Measurements from ENCODE around the gene RGS11.
"Not testable (repeated sequence)": the region's sequence is repeated elsewhere in the genome, so short reads cannot be mapped to it uniquely, and the experiment has no call there.

Gene RGS11

DNA sequence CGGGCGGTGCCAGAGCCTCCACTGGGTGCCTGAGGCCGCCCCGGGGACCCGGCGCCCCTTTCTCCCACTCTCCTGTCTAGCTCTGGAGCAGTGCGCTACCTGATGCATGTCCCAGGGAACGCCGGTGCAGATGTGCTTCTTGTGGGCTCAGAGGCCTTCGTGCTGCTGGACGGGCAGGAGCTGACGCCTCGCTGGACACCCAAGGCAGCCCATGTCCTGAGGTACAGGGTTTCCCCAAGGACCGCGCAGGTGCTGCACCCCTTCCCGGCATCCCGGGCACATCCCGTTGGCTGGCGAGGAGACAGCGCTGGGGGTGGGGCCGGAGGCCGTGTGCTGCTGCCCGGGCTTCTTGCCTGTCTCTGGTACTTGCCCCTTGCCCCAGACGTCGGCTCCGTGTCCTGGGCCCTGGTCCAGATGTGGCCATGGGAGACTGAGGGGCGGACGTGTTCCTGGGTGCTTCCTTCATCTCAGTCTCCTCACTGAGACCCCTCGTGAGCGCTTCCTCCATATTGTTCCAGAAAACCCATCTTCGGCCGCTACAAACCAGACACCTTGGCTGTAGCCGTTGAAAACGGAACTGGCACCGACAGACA, 12.5 kb downstream of the RGS11 start:
- no peak for DNase-seq (ENCODE audit: low read depth, low spot score)

DNA sequence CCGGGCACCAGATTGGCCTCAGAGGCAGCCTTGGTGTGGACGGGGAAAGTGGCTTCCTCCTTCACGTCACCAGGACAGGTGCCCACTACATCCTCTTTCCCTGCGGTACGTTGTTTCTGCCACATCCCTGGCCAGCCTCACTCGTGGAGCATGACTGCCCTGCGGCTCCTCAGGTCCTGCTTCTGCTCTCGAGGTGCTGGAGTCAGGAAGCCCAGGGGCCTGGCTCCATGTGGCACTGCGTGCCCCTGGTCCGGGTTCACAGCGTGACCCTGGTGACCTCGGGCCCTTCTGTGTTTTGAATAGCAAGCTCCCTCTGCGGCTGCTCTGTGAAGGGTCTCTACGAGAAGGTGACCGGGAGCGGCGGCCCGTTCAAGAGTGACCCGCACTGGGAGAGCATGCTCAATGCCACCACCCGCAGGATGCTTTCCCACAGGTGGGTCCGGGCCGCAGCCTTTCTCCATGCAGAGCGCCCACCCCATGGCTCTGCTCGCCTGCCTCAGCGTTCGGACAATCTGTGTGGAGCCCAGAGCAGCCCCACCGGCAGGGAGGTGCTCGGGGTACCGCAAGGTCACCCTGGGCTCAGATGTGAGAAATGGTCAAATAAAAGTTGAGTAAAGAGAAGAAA, 13.5 kb downstream of the RGS11 start:
- no peak for DNase-seq (ENCODE audit: low read depth, low spot score)

DNA sequence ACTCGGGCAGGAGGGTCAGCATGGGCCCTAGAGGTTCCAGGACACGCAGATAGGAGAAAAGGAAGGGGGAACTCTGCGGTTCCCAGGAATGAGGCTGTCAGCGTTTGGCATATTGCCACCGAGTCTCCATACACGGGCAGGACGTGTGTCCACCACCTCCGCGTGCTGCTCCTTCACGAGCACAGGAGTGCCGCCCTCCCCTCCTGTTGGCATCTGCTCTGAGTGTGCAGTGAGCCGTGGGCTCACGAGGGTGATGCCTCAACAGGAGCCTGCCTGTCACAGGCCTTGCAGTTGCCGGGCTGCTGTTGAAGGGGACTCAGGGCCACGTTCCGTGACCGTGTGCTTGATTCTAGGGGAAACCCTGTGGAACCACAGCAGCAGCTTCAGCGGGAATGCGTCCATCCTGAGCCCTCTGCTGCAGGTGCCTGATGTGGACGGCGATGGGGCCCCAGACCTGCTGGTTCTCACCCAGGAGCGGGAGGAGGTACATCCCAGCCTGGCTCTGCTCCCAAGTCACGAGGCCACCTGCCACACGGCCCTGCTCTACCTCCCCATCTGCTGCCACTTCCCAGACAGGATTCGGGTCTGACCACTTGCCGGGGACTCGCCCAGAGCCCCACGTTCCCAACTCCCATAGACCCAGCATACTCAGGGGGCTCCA, 14.6 kb downstream of the RGS11 start:
- no peak for DNase-seq (ENCODE audit: low read depth, low spot score)

DNA sequence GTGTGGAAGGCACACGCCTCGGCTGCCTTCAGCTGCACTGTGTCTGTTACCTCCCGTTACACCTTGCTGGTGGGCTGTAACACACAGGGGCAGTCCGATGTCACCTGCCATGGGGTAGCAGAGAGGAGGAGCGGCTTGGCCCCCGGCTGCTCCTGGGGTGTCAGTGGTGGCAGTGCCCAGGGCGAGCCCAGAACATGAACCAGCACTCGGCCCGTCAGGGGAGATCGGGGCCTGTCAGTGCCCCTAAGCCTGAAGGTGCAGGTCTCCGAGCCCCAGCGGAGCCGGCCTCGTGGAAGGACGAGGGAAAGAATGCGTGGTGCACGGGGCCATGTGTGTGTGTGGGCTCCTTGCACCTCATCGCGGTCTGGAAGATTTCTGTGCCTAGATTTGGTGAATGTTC, 15.4 kb downstream of the RGS11 start:
- no peak for DNase-seq (ENCODE audit: low read depth, low spot score)

DNA sequence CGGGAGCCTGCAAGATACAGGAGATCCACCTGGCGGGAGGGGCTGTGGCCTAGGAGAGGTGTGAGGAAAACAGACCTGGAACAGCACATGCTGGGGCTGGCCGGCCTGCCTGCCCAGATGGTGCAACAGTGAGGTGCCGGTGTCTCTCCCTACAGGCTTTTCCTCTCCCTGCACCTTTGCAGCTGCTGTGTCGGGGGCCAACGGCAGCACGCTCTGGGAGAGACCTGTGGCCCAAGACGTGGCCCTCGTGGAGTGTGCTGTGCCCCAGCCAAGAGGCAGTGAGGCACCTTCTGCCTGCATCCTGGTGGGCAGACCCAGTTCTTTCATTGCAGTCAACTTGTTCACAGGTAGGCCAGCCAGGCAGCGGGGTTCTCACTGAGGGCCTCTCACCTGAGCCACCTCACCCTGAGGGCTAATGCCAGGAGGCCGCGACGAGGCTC, 15.9 kb downstream of the RGS11 start:
- no peak for DNase-seq (ENCODE audit: low read depth, low spot score)

DNA sequence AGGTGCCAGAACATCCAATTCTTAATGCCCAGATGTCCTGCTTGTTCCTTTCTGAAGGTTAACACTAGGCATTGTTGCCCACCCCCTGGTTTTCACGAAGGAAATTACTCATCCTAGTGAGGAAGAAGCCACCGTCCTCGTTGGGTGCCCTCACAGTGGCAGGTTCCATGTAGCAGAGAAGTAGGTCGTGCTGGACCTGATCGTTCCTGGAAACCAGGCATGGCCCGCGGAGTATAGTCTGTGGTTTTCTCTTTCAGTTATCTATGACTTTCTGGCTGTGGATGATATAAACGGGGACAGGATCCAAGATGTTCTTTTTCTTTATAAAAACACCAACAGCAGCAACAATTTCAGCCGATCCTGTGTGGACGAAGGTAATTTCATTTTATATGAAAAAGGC, 16.5 kb downstream of the RGS11 start:
- no peak for DNase-seq (ENCODE audit: low read depth, low spot score)

DNA sequence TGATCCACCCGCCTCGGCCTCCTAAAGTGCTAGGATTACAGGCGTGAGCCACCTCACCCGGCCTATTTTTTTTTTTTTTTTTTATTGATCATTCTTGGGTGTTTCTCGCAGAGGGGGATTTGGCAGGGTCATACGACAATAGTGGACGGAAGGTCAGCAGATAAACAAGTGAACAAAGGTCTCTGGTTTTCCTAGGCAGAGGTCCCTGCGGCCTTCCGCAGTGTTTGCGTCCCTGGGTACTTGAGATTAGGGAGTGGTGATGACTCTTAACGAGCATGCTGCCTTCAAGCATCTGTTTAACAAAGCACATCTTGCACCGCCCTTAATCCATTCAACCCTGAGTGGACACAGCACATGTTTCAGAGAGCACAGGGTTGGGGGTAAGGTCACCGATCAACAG, 17.7 kb downstream of the RGS11 start:
- not testable (repeated sequence) for DNase-seq (ENCODE audit: low read depth, low spot score)

DNA sequence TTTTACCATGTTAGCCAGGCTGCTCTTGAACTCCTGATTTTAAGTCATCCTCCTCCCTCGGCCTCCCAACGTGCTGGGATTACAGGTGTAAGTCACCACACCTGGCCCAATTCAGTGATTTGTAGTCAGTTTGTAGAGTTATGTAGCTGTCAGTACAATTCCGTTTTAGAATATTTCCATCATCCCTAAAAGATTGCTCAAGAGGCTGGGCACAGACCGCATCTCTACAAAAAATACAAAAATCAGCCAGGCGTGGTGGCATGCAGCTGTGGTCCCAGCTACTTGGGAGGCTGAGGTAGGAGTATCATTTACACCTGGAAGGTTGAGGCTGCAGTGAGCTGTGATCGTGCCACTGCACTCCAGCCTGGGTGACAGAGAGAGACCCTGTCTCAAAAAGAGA, 20.6 kb downstream of the RGS11 start:
- DNase-seq (ENCODE audit: low read depth, low spot score) = no peak

DNA sequence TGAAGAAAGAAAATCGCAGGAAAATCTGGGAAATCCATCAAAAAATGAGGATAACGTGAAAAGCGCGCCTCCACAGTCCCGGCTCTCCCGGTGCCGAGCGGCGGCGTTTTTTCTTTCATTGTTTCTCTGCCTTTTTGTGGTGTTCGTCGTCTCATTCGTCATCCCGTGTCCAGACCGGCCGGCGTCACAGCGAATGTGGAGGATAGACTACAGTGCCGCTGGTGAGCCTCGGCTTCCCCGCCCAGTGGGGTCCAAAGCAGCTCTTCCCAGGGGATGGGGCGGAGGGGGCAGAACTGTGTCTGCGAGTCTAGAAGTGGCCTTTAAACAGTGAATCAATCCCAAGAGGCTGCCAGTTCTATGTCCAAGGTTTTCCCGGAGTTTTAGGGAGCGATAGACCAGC, 21.3 kb downstream of the RGS11 start:
- DNase-seq (ENCODE audit: low read depth, low spot score) = no peak

DNA sequence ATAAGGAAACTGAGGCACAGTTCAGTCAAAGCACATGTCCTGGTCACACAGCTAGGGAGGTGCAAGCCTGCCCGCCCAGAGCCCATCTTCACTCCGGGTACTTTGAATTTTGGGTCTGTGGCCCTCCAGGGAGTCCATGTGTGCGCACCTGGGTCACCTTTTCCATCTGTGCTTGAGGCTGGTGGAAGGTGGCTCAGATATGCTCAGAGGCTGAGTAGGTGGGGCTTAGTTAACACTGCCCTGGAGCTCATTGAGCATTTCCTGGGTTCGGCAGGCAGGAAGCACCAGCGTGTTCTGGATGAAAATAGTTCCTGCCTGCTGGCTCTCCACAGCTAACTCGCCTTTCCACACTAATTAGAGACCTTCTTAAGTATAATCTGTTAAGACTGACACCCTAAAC, 21.9 kb downstream of the RGS11 start:
- DNase-seq (ENCODE audit: low read depth, low spot score) = no peak

DNA sequence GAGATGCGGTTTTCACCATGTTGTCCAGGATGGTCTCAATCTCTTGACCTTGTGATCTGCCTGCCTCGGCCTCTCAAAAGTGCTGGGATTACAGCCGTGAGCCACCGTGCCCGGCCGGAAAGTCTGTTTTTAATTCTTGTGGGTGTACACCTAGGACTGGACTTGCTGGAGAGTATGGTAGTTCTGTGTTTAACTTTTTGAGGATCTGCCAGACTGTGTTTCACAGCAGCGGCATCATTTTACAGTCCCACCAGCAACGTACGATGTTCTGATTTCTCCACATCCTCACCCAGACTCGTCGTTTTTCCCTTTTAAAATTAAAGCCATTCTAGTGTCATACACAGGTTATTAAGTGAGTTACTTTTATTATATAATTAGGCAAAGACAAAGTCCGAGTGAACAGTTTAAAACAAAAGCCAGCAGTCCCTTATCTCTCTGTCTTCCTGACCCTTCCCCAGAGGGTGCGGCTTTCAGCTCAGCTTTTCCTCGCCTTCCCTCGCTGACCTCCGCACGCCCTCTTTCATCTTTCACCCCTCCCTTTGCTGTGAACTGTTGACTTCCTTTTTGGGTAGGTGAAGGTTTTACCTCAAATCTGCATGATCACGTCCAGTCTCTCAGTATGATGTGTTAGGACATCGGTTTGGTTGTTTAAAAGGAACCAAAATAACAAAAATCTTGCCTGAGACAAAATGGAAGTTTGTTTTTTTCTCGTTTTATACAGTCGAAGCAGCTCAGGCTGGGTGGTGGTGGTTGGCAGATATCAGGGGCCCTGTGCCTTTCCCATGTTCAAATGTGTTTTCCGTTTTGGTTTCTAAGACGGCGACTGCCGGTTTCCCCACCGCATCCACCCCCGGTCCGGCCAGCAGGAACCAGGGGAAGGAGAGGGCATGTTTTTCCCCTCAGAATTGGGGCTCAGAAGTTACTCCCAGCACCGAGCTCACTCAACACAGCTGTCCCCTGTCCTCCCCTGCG, 23.1 kb downstream of the RGS11 start:
- DNase-seq (ENCODE audit: low read depth, low spot score) = no peak

DNA sequence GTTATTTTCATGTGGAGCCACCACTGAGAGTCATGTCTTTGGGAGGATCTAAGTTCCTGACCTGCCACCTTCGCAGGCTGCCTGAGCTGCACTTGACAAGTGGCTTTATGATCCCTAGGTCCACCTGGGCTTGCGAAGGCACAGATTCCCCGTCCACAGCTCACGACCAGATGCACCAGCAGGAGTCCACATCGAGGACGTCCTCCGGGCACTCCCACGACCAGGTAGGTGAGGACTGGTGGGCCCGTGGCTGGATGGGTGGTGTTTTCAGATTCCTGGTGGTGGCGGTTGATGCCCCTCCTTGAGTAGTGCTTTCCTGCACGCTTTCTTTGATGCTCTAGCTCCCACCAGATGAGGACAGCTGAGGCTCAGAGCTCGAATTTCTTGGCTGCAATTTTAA, 26.3 kb downstream of the RGS11 start:
- no peak for DNase-seq (ENCODE audit: low read depth, low spot score)

DNA sequence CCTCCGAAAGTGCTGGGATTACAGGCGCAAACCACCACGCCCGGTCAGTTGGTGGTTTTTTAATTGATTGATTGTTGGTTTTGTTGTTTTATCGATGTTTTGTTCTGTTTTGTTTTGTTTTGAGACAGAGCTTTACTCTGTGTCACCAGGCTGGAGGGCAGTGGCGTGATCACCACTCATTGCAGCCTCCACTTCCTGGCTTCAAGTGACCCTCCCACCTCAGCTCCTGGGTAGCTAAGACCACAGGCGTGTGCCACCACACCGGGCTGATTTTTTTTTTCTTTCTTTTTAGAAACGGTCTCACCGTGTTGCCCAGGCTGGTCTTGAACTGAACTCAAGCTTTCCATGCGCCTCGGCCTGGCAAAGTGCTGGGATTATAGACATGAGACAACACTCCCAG, 28.7 kb downstream of the RGS11 start:
- DNase-seq (ENCODE audit: low read depth, low spot score) = no peak

DNA sequence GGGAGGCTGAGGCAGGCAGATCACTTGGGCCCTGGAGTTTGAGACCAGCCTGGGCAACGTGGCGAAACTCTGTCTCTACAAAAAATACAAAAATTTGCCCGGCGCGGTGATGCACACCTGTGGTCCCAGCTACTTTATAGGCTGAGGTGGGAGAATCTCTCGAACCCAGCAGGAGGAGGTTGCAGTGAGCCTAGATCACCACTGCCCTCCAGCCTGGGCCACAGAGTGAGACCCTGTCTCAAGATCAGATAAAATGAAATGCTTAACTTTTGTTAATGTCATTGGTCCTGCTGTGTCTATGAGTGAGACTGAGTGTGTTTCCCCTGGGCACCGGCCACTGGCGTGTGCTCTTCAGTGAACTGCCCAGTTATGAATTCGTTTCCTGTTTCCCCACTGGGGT, 30.6 kb downstream of the RGS11 start:
- no peak for DNase-seq (ENCODE audit: low read depth, low spot score)

DNA sequence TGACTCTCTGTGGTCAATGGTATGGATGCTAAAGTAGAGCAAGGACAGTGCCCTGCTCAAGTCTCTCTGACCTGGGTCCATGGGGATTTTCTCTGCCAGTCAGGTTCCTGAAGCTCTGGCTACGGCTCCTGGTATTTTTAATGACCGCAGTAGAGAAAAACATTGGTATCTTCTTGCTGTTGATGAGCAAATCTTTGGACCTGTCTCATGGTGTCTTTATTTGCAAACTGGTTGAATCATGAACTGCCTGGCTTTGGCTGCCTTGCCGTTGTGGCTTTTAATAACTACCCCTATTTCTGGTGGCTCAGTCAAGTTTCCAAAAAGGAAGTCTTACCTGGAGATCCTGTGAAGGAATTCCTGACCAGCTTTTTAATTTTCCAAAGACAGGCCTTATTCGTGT, 32.4 kb downstream of the RGS11 start:
- DNase-seq (ENCODE audit: low read depth, low spot score) = no peak

DNA sequence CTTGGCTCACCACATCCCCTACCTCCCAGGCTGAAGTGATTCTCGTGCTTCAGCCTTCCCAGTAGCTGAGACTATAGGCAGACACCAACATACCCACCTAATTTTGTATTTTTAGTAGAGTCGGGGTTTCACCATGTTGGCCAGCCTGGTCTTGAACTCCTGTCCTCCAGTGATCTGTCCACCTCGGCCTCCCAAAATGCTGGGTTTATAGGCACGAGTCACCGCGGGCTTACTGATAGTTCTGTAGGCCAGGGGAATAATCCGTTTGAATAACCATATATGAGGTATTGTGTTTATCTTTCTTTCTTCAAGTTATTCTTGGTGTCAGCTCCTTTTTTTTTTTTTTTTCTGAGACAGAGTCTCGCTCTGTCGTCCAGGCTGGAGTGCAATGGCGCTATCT, 33.5 kb downstream of the RGS11 start:
- no peak for DNase-seq (ENCODE audit: low read depth, low spot score)

DNA sequence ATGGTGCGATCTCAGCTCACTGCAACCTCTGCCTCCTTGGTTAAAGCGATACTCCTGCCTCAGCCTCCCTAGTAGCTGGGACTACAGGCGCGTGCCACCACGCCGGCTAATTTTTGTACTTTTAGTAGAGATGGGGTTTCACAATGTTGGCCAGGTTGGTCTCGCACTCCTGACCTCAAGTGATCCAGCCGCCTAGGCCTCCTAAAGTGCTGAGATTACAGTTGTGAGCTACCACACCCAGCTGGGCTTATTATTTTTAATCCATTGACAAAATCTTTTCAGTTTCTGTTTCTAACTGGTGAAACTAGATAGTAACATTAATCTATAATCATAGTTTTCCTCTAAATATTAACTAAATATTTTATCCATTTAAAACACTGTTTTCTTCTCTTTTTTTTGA, 35.2 kb downstream of the RGS11 start:
- DNase-seq (ENCODE audit: low read depth, low spot score) = no peak

DNA sequence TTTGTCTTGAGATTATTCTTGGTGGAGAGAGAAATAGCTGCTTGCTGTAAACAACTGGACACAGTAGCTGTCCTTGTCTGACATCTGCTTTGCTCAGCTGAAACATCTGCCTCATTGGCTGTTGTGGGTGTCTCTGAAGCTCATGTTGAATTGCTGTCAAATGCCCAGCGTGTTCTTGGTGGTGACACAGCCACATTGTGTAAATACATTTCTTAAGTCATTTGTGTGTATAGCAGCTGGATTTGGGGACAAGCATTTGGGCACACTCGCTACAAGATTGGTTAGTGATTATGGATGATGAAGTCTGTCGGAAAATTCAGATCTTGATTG, 35.8 kb downstream of the RGS11 start:
- DNase-seq (ENCODE audit: low read depth, low spot score) = no peak

DNA sequence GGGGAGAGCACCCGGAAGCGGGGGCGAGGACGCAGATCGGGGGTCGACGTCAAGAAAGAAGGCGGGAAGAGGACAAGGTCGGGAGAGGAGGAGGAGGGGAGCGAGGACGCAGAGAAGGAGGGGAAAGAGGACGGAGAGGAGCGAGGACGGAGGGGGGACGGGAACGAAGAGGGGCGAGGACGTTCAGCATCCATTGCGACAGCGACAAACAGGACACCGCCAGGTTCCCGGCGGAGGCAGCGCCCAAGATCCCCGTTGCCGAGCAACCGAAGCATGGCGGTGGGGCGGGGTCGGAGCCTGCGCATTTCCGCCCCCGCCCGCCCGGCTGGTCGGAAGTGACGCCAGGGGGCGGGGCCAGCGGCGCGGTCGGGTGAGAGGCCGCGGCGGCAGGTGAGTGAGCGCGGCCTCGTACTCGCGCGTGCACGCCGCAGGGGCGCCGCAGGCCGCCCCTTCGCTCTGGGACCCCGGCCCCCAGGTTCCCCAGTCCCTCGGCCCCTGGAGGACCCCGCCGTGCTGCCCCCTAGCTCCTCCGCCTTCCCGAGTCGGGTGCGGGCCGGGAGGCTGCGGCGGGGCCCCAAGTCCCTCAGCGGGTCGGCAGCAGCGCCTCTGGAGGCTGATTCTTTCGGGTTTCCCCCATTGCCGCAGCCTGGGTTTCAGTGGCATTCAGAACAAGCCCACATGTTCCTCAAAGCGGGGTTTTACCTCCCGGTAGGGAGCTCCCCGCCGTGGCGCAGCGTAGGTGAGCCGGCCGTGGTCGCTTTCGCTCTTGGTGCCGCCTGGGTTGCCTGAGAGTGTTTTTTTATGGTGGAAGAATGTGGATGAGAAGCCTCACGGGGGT, 41.1 kb downstream of the RGS11 start, which contains the start of gene FAM234A:
Gene FAM234A, plus strand, starts transcription at position 354 of the 838 bp plus-strand sequence. CDS start 19,593 bp downstream, outside the sequence.
- peak; percentile 89 for DNase-seq (ENCODE audit: low read depth, low spot score)

DNA sequence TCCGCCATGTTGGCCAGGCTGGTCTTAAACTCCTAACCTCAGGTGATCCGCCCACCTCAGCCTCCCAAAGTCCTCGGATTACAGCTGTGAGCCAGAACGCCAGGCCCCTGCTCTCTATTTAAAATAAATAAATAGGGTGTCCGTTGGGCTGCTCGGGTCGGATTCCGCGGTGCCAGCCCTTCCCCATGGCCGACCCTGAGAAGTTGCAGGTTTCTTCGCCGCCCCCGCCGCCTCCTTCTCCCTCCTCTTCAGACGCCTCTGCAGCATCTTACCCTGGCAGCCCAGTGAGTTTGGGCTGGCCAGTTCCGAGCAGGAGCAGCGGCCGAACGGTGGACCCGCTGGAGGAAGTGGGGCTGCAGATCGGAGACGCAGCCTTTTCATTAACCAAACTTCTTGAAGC, 44.8 kb downstream of the RGS11 start:
- DNase-seq (ENCODE audit: low read depth, low spot score) = no peak

DNA sequence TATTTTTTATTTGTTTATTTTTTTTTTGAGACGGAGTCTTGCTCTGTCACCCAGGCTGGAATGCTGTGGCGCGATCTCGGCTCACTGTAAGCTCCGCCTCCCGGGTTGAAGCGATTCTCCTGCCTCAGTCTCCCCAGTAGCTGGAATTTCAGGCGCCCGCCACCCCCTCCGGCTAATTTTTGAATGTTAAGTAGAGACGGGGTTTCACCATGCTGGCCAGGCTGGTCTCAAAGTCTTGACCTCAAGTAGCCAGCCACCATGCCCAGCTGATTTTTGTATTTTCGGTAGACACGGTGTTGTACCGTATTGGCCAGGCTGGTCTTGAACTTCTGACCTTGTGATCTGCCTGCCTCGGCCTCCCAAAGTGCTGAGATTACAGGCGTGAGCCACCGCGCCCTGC, 45.4 kb downstream of the RGS11 start:
- DNase-seq (ENCODE audit: low read depth, low spot score) = not testable (repeated sequence)
